GM12878 (cell line): Measurements from ENCODE around the gene PMIS2. TPM values are rescaled to one million over a fixed set of nuclear protein-coding genes. Genes with fewer than 3 reads are reported as not detected.

Source experiments
- EGR1 ChIP-seq, 2 experiments: IDR thresholded peaks; 1 replicate in 1 of 2; 2 replicates in 1 of 2; pipeline ENCODE4 v1.6.1; 2011 to 2012; ENCODE audit warnings: low read depth in 2 of 2, low read length in 2 of 2, borderline replicate concordance in 1 of 2, mild to moderate bottlenecking in 1 of 2, moderate library complexity in 1 of 2
- FOS ChIP-seq: IDR thresholded peaks from 3 replicates; pipeline ENCODE4 v1.6.1; 2011; ENCODE audit warnings: borderline replicate concordance; ENCODE audit not compliant: insufficient read length; ENCODE audit errors: extremely low read depth
- HCFC1 ChIP-seq: fragments of 150-350 bp; IDR thresholded peaks from 2 replicates; pipeline ENCODE4 v1.6.1; 2014; ENCODE audit warnings: low read length
- IKZF1 ChIP-seq: fragments of 450-650 bp; conservative IDR thresholded peaks from 2 replicates; pipeline ENCODE4 v1.6.1; 2017; ENCODE audit warnings: antibody characterized with exemption, mild to moderate bottlenecking
- IRF4 ChIP-seq: IDR thresholded peaks from 2 replicates; pipeline ENCODE4 v1.6.1; 2011; ENCODE audit warnings: low read depth, low read length
- IRF5 ChIP-seq: fragments of 450-650 bp; IDR thresholded peaks from 2 replicates; pipeline ENCODE4 v1.6.1; 2017; ENCODE audit warnings: borderline replicate concordance
- JUND ChIP-seq: IDR thresholded peaks from 2 replicates; pipeline ENCODE4 v1.6.1; 2012; ENCODE audit warnings: low read depth, mild to moderate bottlenecking, low read length, improper control_type of control experiment, moderate library complexity
- NFIC ChIP-seq: IDR thresholded peaks from 2 replicates; pipeline ENCODE4 v1.6.1; 2012; ENCODE audit warnings: low read depth, mild to moderate bottlenecking, inconsistent platforms, low read length, moderate library complexity
- NR2C2 ChIP-seq: IDR thresholded peaks from 2 replicates; pipeline ENCODE4 v1.6.1; 2011; ENCODE audit warnings: borderline replicate concordance, low read depth; ENCODE audit not compliant: control insufficient read depth, insufficient read length
- POLR2AphosphoS2 ChIP-seq: IDR thresholded peaks from 2 replicates; pipeline ENCODE4 v1.6.1; 2011; ENCODE audit warnings: low read depth, mild to moderate bottlenecking, low read length, improper control_type of control experiment, moderate library complexity
- POU2F2 ChIP-seq: IDR thresholded peaks from 3 replicates; pipeline ENCODE4 v1.6.1; 2011; ENCODE audit warnings: low read depth, mild to moderate bottlenecking, low read length, borderline replicate concordance
- RAD51 ChIP-seq: fragments of 450-650 bp; IDR thresholded peaks from 2 replicates; pipeline ENCODE4 v1.6.1; 2016; ENCODE audit warnings: moderate library complexity, mild to moderate bottlenecking, inconsistent platforms
- RFX5 ChIP-seq: IDR thresholded peaks from 2 replicates; pipeline ENCODE4 v1.6.1; 2011; ENCODE audit warnings: low read depth, low read length, improper control_type of control experiment
- SKIL ChIP-seq: fragments of 450-650 bp; IDR thresholded peaks from 2 replicates; pipeline ENCODE4 v1.6.1; 2017; ENCODE audit warnings: mild to moderate bottlenecking, low read depth, inconsistent platforms; ENCODE audit not compliant: poor library complexity, severe bottlenecking
- SMAD1 ChIP-seq: fragments of 450-650 bp; IDR thresholded peaks from 2 replicates; pipeline ENCODE4 v1.6.1; 2018; ENCODE audit warnings: mild to moderate bottlenecking, low read depth; ENCODE audit not compliant: partially characterized antibody
- SP1 ChIP-seq: IDR thresholded peaks from one replicate; pipeline ENCODE4 v1.6.1; 2011; ENCODE audit warnings: low read depth, low read length
- SRF ChIP-seq, 2 experiments: IDR thresholded peaks; 2 replicates each; pipeline ENCODE4 v1.6.1; 2011; ENCODE audit warnings: low read depth in 2 of 2, low read length in 2 of 2, mild to moderate bottlenecking in 1 of 2, moderate library complexity in 1 of 2
- SUPT20H ChIP-seq: IDR thresholded peaks from 2 replicates; pipeline ENCODE4 v1.6.1; 2011; ENCODE audit warnings: low read depth, mild to moderate bottlenecking, low read length, moderate library complexity, borderline replicate concordance; ENCODE audit not compliant: control insufficient read depth
- TCF12 ChIP-seq: IDR thresholded peaks from 2 replicates; pipeline ENCODE4 v1.6.1; 2011; ENCODE audit warnings: low read depth, mild to moderate bottlenecking, low read length
- TCF3 ChIP-seq: IDR thresholded peaks from 2 replicates; pipeline ENCODE4 v1.6.1; 2012; ENCODE audit warnings: low read depth, mild to moderate bottlenecking, low read length, borderline replicate concordance; ENCODE audit not compliant: insufficient read depth
- ZBTB40 ChIP-seq: fragments of 450-650 bp; IDR thresholded peaks from 2 replicates; pipeline ENCODE4 v1.6.1; 2016; ENCODE audit warnings: mild to moderate bottlenecking, moderate library complexity, borderline replicate concordance
- polyA plus RNA-seq, 11 experiments: library from polyadenylated mRNA; depleted of rRNA in 4 of 11; unstranded in 6 of 11; stranded (reverse) in 5 of 11; fragments of >200 nt; fragmentation: Nextera tagmentation in 4 of 11; fragmentation: Illumina TruSeq in 1 of 11; extraction: Ambion mirVana in 4 of 11; extraction: Trizol in 1 of 11; gene quantifications; 1 replicate in 1 of 11; 2 replicates in 10 of 11; pipeline versions ENCODE4 v1.2.1 to v1.2.3, GENCODE V29; 2011 to 2016; ENCODE audit warnings: inconsistent platforms in 2 of 11, missing spikeins in 2 of 11, low read depth in 1 of 11
- total RNA-seq, 4 experiments: library from RNA; depleted of rRNA in 3 of 4; stranded (reverse); fragments of >200 nt in 3 of 4; fragmentation: Illumina TruSeq in 1 of 4; extraction: Trizol in 1 of 4; gene quantifications; 2 replicates each; pipeline versions ENCODE4 v1.2.1 to v1.2.3, GENCODE V29; 2013 to 2021

PMIS2 gene
- total and polyA plus RNA-seq, 10 of the 15 experiments (the other 5 are each of a cell fraction or from before 2014, with no cell fraction given): not detected

GRCh38 chr19:35545001-35545854, 40.7 kb upstream of the PMIS2 start, which contains the start of gene TMEM147 (continued):
- TF ChIP-seq RFX5 (peak; percentile 56; the same call in 1 of the 2 replicates), POLR2AphosphoS2 (0 out of 2 replicates have a peak, but pooled peaks have one; percentile 62), ZBTB40 (peak; percentile 58; the same call in 1 of the 2 replicates), SMAD1 (no peak), SKIL (no peak), SUPT20H (no peak), RAD51 (0 out of 2 replicates have a peak, but pooled peaks have one; percentile 16), IKZF1 (peak; percentile 98), EGR1 (IDR thresholded peaks at IDR 0.05; ENCODE audit: borderline replicate concordance in 1 of 2, low read depth in 2 of 2, low read length in 2 of 2) (peak in 1 of 2 experiments; percentile 10; a peak in 1 of 3 replicates), IRF4 (no peak), IRF5 (no peak), SP1 (peak; percentile 58), NFIC (no peak), HCFC1 (peak; percentile 94), SRF (IDR thresholded peaks at IDR 0.05; ENCODE audit: low read depth in 2 of 2, low read length in 2 of 2) (peak; percentile 52 to 89; a peak in 3 of 4 replicates), POU2F2 (peak; percentile 46; the same call in 2 of the 3 replicates), JUND (peak; percentile 37; the same call in 1 of the 2 replicates), TCF3 (0 out of 2 replicates have a peak, but pooled peaks have one; percentile 41), NR2C2 (no peak), FOS (no peak), TCF12 (0 out of 2 replicates have a peak, but pooled peaks have one; percentile 4)
